Activated T-cell treated with anti-CD3 and anti-CD28 coated beads for 1 hour (primary cell): ENCODE results near the gene MCM3AP.
"Not testable (repeated sequence)": the region's sequence is repeated elsewhere in the genome, so short reads cannot be mapped to it uniquely, and the experiment has no call there.

Source experiments
- DNase-seq: peaks from one replicate; pipeline ENCODE4 v3.0.0-alpha.2; 2020; ENCODE audit warnings: low read depth

MCM3AP gene

DNA sequence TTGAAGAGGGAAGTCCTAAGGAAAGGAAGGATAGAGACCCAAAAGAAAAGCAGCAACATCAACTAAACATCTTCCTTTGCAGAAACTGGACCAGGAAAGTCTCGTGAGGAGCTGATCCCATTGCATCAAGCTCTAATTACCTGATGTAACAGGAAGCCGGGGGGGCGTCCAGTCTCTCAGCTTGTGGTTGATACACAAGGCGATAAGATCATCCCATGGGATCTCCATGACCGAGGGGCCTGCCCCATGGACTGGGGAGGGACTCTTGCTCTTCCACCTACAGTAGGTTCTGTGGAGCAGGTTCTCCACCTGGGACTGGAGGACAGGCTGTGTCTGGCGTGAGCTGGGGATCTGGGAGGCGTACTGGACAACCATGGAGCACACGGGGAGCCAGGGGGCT, 42.1 kb downstream of the MCM3AP start:
- DNase-seq, result no peak

GRCh38 chr21:46241577-46241976, 43.8 kb downstream of the MCM3AP start:
- not testable (repeated sequence) for DNase-seq

DNA sequence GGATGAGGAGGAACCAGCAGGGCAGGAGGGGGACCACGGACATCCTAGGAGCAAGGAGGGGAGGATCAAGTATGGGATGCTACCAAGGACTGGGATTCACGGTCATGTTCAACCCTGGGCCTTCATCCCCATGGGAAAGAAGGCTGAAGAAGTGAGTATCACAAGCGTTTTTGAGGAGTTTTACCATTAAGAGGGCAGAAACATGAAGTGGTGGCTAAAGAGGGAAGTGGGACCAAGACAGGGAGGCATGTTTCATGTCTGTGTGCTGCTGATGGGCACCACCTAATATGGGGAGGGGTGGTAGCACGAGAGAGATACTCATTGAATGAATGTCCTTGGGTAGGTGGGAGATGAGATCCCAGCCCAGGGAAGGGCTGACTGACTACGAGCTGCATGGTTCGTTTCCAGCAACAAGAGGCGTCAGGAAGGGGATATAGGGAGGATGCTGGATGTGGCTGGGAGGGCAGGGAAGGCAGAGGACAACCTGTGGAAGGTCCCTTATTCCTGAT, 45.5 kb downstream of the MCM3AP start:
- no peak for DNase-seq

DNA sequence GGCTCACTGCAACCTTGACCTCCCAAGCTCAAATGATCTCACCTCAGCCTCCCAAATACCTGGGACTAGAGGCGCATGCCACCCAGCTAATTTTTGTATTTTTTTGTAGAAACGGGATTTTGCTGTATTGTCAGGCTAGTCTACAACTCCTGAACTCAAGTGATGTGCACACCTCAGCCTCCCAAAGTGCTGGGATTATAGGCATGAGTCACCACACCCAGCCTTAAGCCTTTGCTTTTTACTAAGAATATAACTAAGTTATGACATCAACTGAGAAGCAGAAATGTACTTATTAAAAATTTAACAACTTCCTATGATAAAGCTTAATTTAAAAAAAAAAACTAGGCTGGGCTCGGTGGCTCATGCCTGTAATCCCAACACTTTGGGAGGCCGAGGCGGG, 47.9 kb downstream of the MCM3AP start:
- no peak for DNase-seq

DNA sequence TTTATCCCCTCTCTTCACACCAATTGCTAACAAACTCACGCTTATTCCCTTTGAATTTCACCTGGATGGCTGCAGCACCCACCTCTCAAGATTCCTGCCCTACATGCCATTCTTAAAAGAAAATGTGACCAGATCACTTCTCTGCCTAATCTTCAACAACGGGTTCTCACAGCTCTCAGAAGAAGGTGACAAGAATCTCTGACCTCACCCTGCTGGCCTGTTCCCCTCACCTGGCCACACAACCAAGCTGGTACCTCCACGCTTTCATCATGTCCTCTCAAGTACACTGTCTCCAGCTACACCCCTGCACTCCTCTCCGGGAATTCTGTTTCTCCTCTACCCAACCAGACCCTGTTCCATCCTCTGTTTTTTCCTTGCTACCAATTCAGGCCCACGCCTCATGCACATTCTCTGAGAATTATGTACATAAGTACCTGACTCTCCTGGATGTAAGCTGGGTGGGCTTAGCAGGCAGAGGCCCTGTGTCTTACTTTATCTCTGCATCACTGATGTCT, 50.9 kb downstream of the MCM3AP start:
- DNase-seq, result no peak

- DNase-seq, result no peak
Measured at GRCh38 chr21:46229923-46230260, 55.5 kb downstream of the MCM3AP start.

- no peak for DNase-seq
Measured at GRCh38 chr21:46229133-46229922, 56.1 kb downstream of the MCM3AP start.

GRCh38 chr21:46228345-46229051, 56.9 kb downstream of the MCM3AP start, which contains the start of gene LSS:
LSS (minus strand) TSS chr21:46228774; CDS start chr21:46228745, 29 bp downstream.
- DNase-seq, result peak; percentile 98

GRCh38 chr21:46227811-46228344, 57.5 kb downstream of the MCM3AP start:
- no peak for DNase-seq

- no peak for DNase-seq
Measured at GRCh38 chr21:46226920-46227599, 58.4 kb downstream of the MCM3AP start.

GRCh38 chr21:46226146-46226545, 59.3 kb downstream of the MCM3AP start:
- DNase-seq, result no peak

GRCh38 chr21:46223661-46224060, 61.8 kb downstream of the MCM3AP start:
- DNase-seq, result not testable (repeated sequence)

- DNase-seq, result no peak
Measured at GRCh38 chr21:46223217-46223616, 62.2 kb downstream of the MCM3AP start.

DNA sequence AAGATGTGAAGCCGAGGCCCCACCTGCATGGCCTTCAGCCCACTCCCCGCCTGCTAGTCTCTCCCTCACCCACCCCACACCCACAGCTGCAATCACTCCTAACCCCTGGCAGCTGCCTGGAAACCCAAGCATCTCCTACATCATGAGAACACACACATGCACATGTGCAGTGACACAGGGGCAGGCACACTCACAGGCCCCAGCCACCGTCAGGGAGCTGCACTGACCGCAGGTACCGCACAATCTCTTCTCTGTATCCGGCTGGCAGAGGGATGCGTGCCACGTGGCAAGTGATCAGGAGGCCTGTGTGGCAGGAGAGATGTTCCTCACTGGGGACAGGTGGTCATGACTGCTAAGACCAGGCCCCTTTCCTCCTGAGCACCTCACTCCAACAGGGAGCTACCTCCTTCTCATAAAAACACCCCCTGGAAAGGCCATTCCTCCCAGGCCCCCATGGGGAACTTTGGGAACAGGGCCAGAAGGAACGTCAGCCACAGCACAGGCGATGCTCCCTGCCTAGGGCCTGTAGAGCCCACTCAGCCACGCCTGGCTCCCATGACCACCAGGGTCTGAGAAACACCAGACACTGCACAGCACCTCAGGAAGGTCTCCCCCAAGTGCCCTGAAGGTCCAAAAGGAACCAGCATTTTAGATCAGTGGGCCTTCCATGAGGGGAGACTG, 62.8 kb downstream of the MCM3AP start:
- DNase-seq, result no peak

DNA sequence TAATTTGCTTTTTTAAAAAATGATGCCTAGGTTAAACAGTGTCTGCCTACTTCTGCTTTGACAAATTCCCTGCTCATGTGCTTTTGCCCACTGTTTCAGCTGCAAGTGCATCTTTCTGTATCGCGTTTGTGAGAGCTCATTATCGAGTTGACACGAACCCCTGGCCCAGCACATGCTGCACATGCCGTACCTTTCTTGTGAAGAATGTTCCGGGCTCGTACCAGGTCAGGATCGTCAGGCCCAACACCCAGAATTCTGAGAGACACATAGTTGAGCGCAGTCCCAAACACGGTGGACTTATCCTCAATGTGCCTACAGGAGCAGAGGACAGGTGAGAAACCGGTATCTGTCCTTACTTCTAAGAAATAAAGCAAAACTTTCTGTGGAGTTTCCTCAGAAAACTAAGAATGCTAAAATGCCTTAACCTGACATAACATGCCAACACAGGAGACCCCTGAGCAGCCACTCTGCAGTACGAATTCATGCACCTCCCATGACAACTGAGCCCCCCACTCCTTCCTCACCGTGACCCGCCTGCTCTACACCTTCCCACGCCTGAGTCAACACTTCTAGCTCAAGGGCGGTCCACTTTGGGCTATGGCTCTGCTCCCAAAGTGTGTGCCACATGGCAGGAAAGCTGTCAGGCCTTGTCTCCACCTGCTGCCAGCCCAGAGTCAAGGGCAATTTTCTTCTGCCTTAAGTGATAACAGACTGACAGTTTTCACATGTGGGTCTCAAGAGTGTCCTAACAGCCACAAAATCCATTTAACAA, 63.6 kb downstream of the MCM3AP start:
- DNase-seq, result no peak

GRCh38 chr21:46220847-46221246, 64.6 kb downstream of the MCM3AP start:
- no peak for DNase-seq

DNA sequence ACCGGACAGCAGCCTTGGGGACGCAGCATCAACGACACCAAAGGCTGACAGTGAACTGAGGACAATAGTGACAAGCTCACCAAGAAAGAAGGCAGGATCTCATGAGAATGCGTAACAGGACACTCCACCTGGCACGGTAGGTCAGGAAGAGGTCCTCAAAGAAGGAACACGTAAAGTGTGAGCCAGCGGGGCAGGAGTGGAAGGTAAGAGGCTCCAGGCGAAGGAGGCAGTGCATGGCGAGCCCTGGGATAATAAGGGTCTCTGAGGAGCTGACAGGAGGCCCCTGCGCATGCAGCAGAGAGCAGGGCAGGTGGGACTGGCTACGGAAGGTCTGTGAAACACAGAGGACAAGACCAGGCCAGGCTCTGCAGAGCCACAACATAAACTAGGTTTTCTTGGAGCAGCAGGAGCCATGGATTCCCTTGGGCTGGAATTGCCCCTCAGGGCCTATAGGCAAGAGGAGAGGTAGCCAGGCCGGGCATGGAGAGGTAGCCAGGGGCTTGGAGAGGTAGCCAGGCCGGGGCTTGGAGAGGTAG, 65.1 kb downstream of the MCM3AP start:
- no peak for DNase-seq

- DNase-seq, result no peak
Measured at GRCh38 chr21:46219591-46220239, 65.7 kb downstream of the MCM3AP start.

GRCh38 chr21:46218906-46219590, 66.4 kb downstream of the MCM3AP start:
- no peak for DNase-seq
